HG03108 (cell line): ENCODE measurements around the gene HEXIM1.

Experiments
- ATAC-seq: cut with Tn5 transposase; IDR thresholded peaks from one replicate; pipeline ENCODE4 v1.9.1; 2021; ENCODE audit warnings: moderate library complexity; ENCODE audit not compliant: unreplicated experiment

Gene HEXIM1

GRCh38 chr17:45128989-45129388 is 19.3 kb upstream of the HEXIM1 start:
- no peak for ATAC-seq

- ATAC-seq = no peak
These were observed 18.8 kb upstream of the HEXIM1 start for GRCh38 chr17:45129426-45129939.

- ATAC-seq = no peak
These were observed 18.2 kb upstream of the HEXIM1 start for GRCh38 chr17:45129940-45130680.

- ATAC-seq = no peak
These were observed 17.3 kb upstream of the HEXIM1 start for GRCh38 chr17:45130681-45131615.

- no peak for ATAC-seq
These were observed 16.5 kb upstream of the HEXIM1 start for GRCh38 chr17:45131616-45132319.

GRCh38 chr17:45132320-45132571 is 16.0 kb upstream of the HEXIM1 start, which contains the start of gene PLCD3:
Gene PLCD3, minus strand, starts transcription at chr17:45132515. Its CDS starts 105 bp downstream, at chr17:45132410.
- ATAC-seq = no peak

GRCh38 chr17:45132572-45133463 is 15.5 kb upstream of the HEXIM1 start:
- ATAC-seq = no peak

GRCh38 chr17:45135192-45135977 is 12.9 kb upstream of the HEXIM1 start, which contains the start of gene ACBD4:
Gene ACBD4, plus strand, starts transcription at chr17:45135687. Its CDS starts 458 bp downstream, at chr17:45136145.
- peak; percentile 70 for ATAC-seq

- no peak for ATAC-seq
These were observed 12.1 kb upstream of the HEXIM1 start for GRCh38 chr17:45135978-45136791.

- no peak for ATAC-seq
These were observed 11.3 kb upstream of the HEXIM1 start for GRCh38 chr17:45136846-45137560.

GRCh38 chr17:45137561-45138305 is 10.5 kb upstream of the HEXIM1 start:
- no peak for ATAC-seq

- ATAC-seq = no peak
These were observed 9.3 kb upstream of the HEXIM1 start for GRCh38 chr17:45138911-45139532.

GRCh38 chr17:45139533-45139920 is 8.7 kb upstream of the HEXIM1 start:
- ATAC-seq = no peak

GRCh38 chr17:45143094-45143670 is 5.1 kb upstream of the HEXIM1 start:
- ATAC-seq = no peak

GRCh38 chr17:45143767-45144198 is 4.5 kb upstream of the HEXIM1 start:
- ATAC-seq = no peak
